PC-3 (cell line): ENCODE measurements around the gene SLC39A8. TPM values are rescaled to one million over a fixed set of nuclear protein-coding genes. Genes with fewer than 3 reads are reported as not detected.

Source experiments
- ATAC-seq: fragments of 200-7000 bp; cut with Tn5 transposase; 2 replicates; pipeline ENCODE4 v1.9.1; 2020; ENCODE audit warnings: mild to moderate bottlenecking, moderate library complexity
- BruUV-seq: library from RNA; stranded (reverse); fragments of 400-500 nt; replicated peaks from 2 replicates; lab custom pipeline; 2021; lab: Mats Ljungman, UMichigan
- CTCF ChIA-PET: fragments of 300-600 bp; sonication (Branson Sonifier 250); formaldehyde crosslinking; loops from one replicate; lab custom pipeline; 2022; ENCODE audit warnings: antibody characterized with exemption; lab: Charles Lee
- POLR2A ChIA-PET: fragments of 300-600 bp; sonication (Branson Sonifier 250); formaldehyde crosslinking; loops from one replicate; lab custom pipeline; 2022; ENCODE audit warnings: antibody characterized with exemption; ENCODE audit not compliant: unreplicated experiment; lab: Charles Lee
- DNase-seq: peaks from one replicate; pipeline ENCODE4 v3.0.0-alpha.2; 2015
- H2AFZ ChIP-seq: fragments of 300-600 bp; sonication (generic); 2 replicates; pipeline ENCODE4 v1.6.0; 2016; ENCODE audit warnings: antibody characterized with exemption, low read length
- H3F3A ChIP-seq: fragments of 300-600 bp; sonication (generic); one replicate; pipeline ENCODE4 v1.6.0; 2017; ENCODE audit warnings: antibody characterized with exemption, low read length, control low read depth, mild to moderate bottlenecking; ENCODE audit not compliant: unreplicated experiment
- H3K27ac ChIP-seq: fragments of 300-600 bp; sonication (generic); 2 replicates; pipeline ENCODE4 v1.5.1; 2016; ENCODE audit warnings: mild to moderate bottlenecking, low read length
- H3K27me3 ChIP-seq: fragments of 300-600 bp; sonication (generic); 2 replicates; pipeline ENCODE4 v1.6.1; 2016; ENCODE audit warnings: low read length, mixed read lengths
- H3K36me3 ChIP-seq: fragments of 300-600 bp; sonication (generic); 2 replicates; pipeline ENCODE4 v1.6.1; 2016; ENCODE audit warnings: low read depth, mixed run types, low read length, mixed read lengths
- H3K4me1 ChIP-seq: fragments of 300-600 bp; sonication (generic); 2 replicates; pipeline ENCODE4 v1.5.1; 2016; ENCODE audit warnings: low read length; ENCODE audit not compliant: insufficient read depth
- H3K4me2 ChIP-seq: fragments of 300-600 bp; sonication (generic); 2 replicates; pipeline ENCODE4 v1.6.0; 2016; ENCODE audit warnings: low read length
- H3K4me3 ChIP-seq: fragments of 300-600 bp; sonication (generic); 2 replicates; pipeline ENCODE4 v1.5.1; 2016; ENCODE audit warnings: mild to moderate bottlenecking, low read length, mixed read lengths
- H3K79me2 ChIP-seq: fragments of 300-600 bp; sonication (generic); 2 replicates; pipeline ENCODE4 v1.6.1; 2017; ENCODE audit warnings: low read length, mixed read lengths
- H3K9ac ChIP-seq: fragments of 300-600 bp; sonication (generic); 2 replicates; pipeline ENCODE4 v1.6.0; 2016; ENCODE audit warnings: mild to moderate bottlenecking, low read length
- H3K9me2 ChIP-seq: fragments of 300-600 bp; sonication (generic); replicated peaks from 2 replicates; pipeline ENCODE4 v1.6.1; 2016; ENCODE audit warnings: mixed run types, low read length, mixed read lengths
- H3K9me3 ChIP-seq: fragments of 300-600 bp; sonication (generic); 2 replicates; pipeline ENCODE4 v1.6.1; 2016; ENCODE audit warnings: low read length, mixed read lengths
- H4K20me1 ChIP-seq: fragments of 300-600 bp; sonication (generic); 2 replicates; pipeline ENCODE4 v1.6.1; 2016; ENCODE audit warnings: low read length, mixed read lengths
- CTCF ChIP-seq: fragments of 300-600 bp; sonication (generic); conservative IDR thresholded peaks from 2 replicates; pipeline ENCODE4 v1.5.1; 2017; ENCODE audit warnings: antibody characterized with exemption, low read depth, mild to moderate bottlenecking, low read length
- EZH2 ChIP-seq: fragments of 300-600 bp; sonication (generic); IDR thresholded peaks from one replicate; pipeline ENCODE4 v1.6.1; 2017; ENCODE audit warnings: antibody characterized with exemption, mild to moderate bottlenecking, low read length; ENCODE audit not compliant: unreplicated experiment
- EZH2phosphoT487 ChIP-seq: fragments of 300-600 bp; sonication (generic); IDR thresholded peaks from 2 replicates; pipeline ENCODE4 v1.6.1; 2018; ENCODE audit warnings: mild to moderate bottlenecking, antibody characterized with exemption, low read length, borderline replicate concordance
- intact Hi-C: fragments of 100-400 bp; cut with micrococcal nuclease; formaldehyde crosslinking; loops from 2 replicates; pipeline ENCODE4 v1.9.0; 2023
- total RNA-seq: library from RNA; depleted of rRNA; stranded (reverse); fragments of >200 nt; gene quantifications from 2 replicates; pipeline ENCODE4 v1.2.3, GENCODE V29; 2014

Gene SLC39A8
- total RNA-seq, 1 experiment from 2014 or later, result 19.5 TPM

GRCh38 chr4:102324730-102325129, 20.6 kb downstream of the SLC39A8 start:
- Histone ChIP-seq H3F3A (no peaks in the 10 kb centered on the region), H3K9ac (no peak overlapping the region), H3K4me1 (no peaks in the 10 kb centered on the region), H3K36me3 (no peaks in the 10 kb centered on the region), H3K9me2 (no peaks in the 10 kb centered on the region), H3K27ac (no peak overlapping the region), H3K79me2 (no peaks in the 10 kb centered on the region), H2AFZ (no peak overlapping the region), H3K27me3 (no peaks in the 10 kb centered on the region), H4K20me1 (no peaks in the 10 kb centered on the region), H3K4me3 (no peak overlapping the region), H3K9me3 (no peaks in the 10 kb centered on the region), H3K4me2 (no peak overlapping the region)
- no TSS peak for BruUV-seq
- POLR2A ChIA-PET, result no interaction called here
- intact Hi-C loops, result no loop called here
- TF ChIP-seq EZH2 (no peak), CTCF (no peak), EZH2phosphoT487 (no peak)
- CTCF ChIA-PET, result no interaction called here
- DNase-seq (no peak), ATAC-seq (no peak)

- no peaks in the 10 kb centered on the region for H3K4me1 ChIP-seq
- no peaks in the 10 kb centered on the region for H4K20me1 ChIP-seq
- POLR2A ChIA-PET, result no interaction called here
- ATAC-seq (no peak), DNase-seq (no peak)
- no peaks in the 10 kb centered on the region for H3K9me3 ChIP-seq
- no peaks in the 10 kb centered on the region for H3K36me3 ChIP-seq
- H3K79me2 ChIP-seq, result no peaks in the 10 kb centered on the region
- H3K9ac ChIP-seq, result no peak overlapping the region
- no peak overlapping the region for H3K27ac ChIP-seq
- TF ChIP-seq EZH2phosphoT487, result no peak
- no peak for TF ChIP-seq EZH2
- no peak for TF ChIP-seq CTCF
- CTCF ChIA-PET, result no interaction called here
- H3K4me2 ChIP-seq, result no peak overlapping the region
- H2AFZ ChIP-seq, result no peak overlapping the region
- H3K9me2 ChIP-seq, result no peaks in the 10 kb centered on the region
- intact Hi-C loops, result no loop called here
- no peak overlapping the region for H3K4me3 ChIP-seq
- no peaks in the 10 kb centered on the region for H3K27me3 ChIP-seq
- BruUV-seq, result no TSS peak
- H3F3A ChIP-seq, result no peaks in the 10 kb centered on the region
Measured at GRCh38 chr4:102322736-102323135, 22.5 kb downstream of the SLC39A8 start.

- Histone ChIP-seq H3K27ac (no peak overlapping the region), H3K9ac (no peak overlapping the region), H4K20me1 (no peaks in the 10 kb centered on the region), H3K36me3 (no peaks in the 10 kb centered on the region), H3K9me3 (no peaks in the 10 kb centered on the region), H3K79me2 (no peaks in the 10 kb centered on the region), H3K4me2 (no peak overlapping the region), H3K4me1 (no peaks in the 10 kb centered on the region), H3K4me3 (no peak overlapping the region), H3K9me2 (no peaks in the 10 kb centered on the region), H2AFZ (no peak overlapping the region), H3K27me3 (no peaks in the 10 kb centered on the region), H3F3A (no peaks in the 10 kb centered on the region)
- no TSS peak for BruUV-seq
- TF ChIP-seq EZH2 (no peak), CTCF (no peak), EZH2phosphoT487 (no peak)
- ChIA-PET POLR2A (no interaction called here), CTCF (no interaction called here)
- intact Hi-C loops, result no loop called here
- DNase-seq (no peak), ATAC-seq (no peak)
Measured at GRCh38 chr4:102321260-102321995, 23.9 kb downstream of the SLC39A8 start.
